AG04449 (cell line): ENCODE results near the gene PPP1R2.

ENCODE experiments used
- CTCF ChIA-PET: fragments of 350-600 bp; formaldehyde crosslinking; extraction: SDS; loops from one replicate; lab custom pipeline; 2021; ENCODE audit warnings: antibody characterized with exemption; lab: Yijun Ruan, JAX
- POLR2A ChIA-PET: fragments of 400-600, 350-600 bp; formaldehyde crosslinking; extraction: SDS; loops from one replicate; lab custom pipeline; 2020; ENCODE audit warnings: antibody characterized with exemption, inconsistent platforms; lab: Yijun Ruan, JAX
- DNase-seq: peaks from one replicate; pipeline ENCODE4 v3.0.0-alpha.2; 2010; ENCODE audit warnings: low read depth, low spot score
- H3K4me3 ChIP-seq: 2 replicates; pipeline ENCODE4 v1.5.1; 2011; ENCODE audit warnings: low read depth, mild to moderate bottlenecking, control low read depth, low read length
- CTCF ChIP-seq: IDR thresholded peaks from one replicate; pipeline ENCODE4 v1.5.1; 2011; ENCODE audit warnings: mild to moderate bottlenecking, moderate library complexity, low read length, control low read depth, inconsistent platforms; ENCODE audit not compliant: insufficient read depth; ENCODE audit errors: missing control alignments

The PPP1R2 gene

GRCh38 chr3:195544634-195545033 lies 1.5 kb upstream of the PPP1R2 start:
- POLR2A ChIA-PET, result no interaction called here
- CTCF ChIA-PET, result interaction anchor here (1.9 to 2.2 kb wide), 2 partner anchors 12 to 22 kb away, joined by 4 to 9 read pairs; no protein-coding TSS in a partner anchor
- no peak for DNase-seq
- TF ChIP-seq CTCF, result no peak
- no peak overlapping the region for H3K4me3 ChIP-seq

GRCh38 chr3:195544230-195544536 lies 1.1 kb upstream of the PPP1R2 start:
- ChIA-PET POLR2A (no interaction called here), CTCF (interaction anchor here (1.9 to 2.2 kb wide), 2 partner anchors 12 to 22 kb away, joined by 4 to 9 read pairs; no protein-coding TSS in a partner anchor)
- TF ChIP-seq CTCF, result no peak
- no peak for DNase-seq
- H3K4me3 ChIP-seq, result no peak overlapping the region

- ChIA-PET POLR2A (interaction anchor here (0.8 to 1.0 kb wide), 5 partner anchors 9 to 858 kb away, joined by 3 to 5 read pairs (median 4); partner anchors contain the start of gene FAM43A), CTCF (interaction anchor here (0.6 to 3.4 kb wide), 5 partner anchors 13 to 373 kb away, joined by 3 to 30 read pairs (median 9); partner anchors contain the start of gene XXYLT1)
- DNase-seq, result no peak
- peak overlapping the region; percentile 94 for H3K4me3 ChIP-seq
- TF ChIP-seq CTCF, result no peak
These were observed 540 bp upstream of the PPP1R2 start for GRCh38 chr3:195543500-195544229.

- DNase-seq, result no peak
- TF ChIP-seq CTCF, result no peak
- POLR2A ChIA-PET, result interaction anchor here (0.7 kb wide), 1 partner anchor 10 kb away, joined by 4 read pairs; no protein-coding TSS in a partner anchor
- H3K4me3 ChIP-seq, result peak overlapping the region; percentile 94
- CTCF ChIA-PET, result interaction anchor here (0.8 to 3.4 kb wide), 6 partner anchors 9 to 855 kb away, joined by 3 to 30 read pairs (median 3); partner anchors contain the start of gene XXYLT1
These were observed 818 bp downstream of the PPP1R2 start for GRCh38 chr3:195542316-195542697.

GRCh38 chr3:195540511-195540910 lies 2.6 kb downstream of the PPP1R2 start:
- no peak for TF ChIP-seq CTCF
- ChIA-PET POLR2A (interaction anchor here (0.7 kb wide), 1 partner anchor 868 kb away, joined by 3 read pairs; no protein-coding TSS in a partner anchor), CTCF (interaction anchor here (0.7 to 3.4 kb wide), 3 partner anchors 19 to 269 kb away, joined by 3 to 30 read pairs (median 18); partner anchors contain the start of gene XXYLT1)
- no peak for DNase-seq
- H3K4me3 ChIP-seq, result no peak overlapping the region

- POLR2A ChIA-PET, result no interaction called here
- CTCF ChIA-PET, result interaction anchor here (0.7 to 5.4 kb wide), 2 partner anchors 269 kb away, joined by 3 to 42 read pairs; partner anchors contain the start of gene XXYLT1
- DNase-seq, result no peak
- no peak for TF ChIP-seq CTCF
- H3K4me3 ChIP-seq, result no peak overlapping the region
These were observed 3.1 kb downstream of the PPP1R2 start for GRCh38 chr3:195540027-195540426.
